Large intestine (tissue), 3 donors: ENCODE results near the gene TPMT. TPM values are rescaled to one million over a fixed set of nuclear protein-coding genes. Genes with fewer than 3 reads are reported as not detected.

Source experiments
- DNase-seq, 2 donors: peaks; one replicate each; pipeline versions ENCODE4 v3.0.0 to v3.0.0-alpha.2; 2013
- H3K27ac ChIP-seq: one replicate; pipeline ENCODE4 v1.5.1; 2013; ENCODE audit warnings: low read length
- H3K27me3 ChIP-seq: 2 replicates; pipeline ENCODE4 v1.6.1; 2013; ENCODE audit warnings: low read length; ENCODE audit not compliant: control insufficient read depth, insufficient read depth
- H3K36me3 ChIP-seq: 2 replicates; pipeline ENCODE4 v1.6.1; 2013; ENCODE audit warnings: low read length; ENCODE audit not compliant: control insufficient read depth, insufficient read depth
- H3K4me1 ChIP-seq: one replicate; pipeline ENCODE4 v1.6.1; 2013; ENCODE audit warnings: low read length; ENCODE audit not compliant: control insufficient read depth, insufficient read depth
- H3K4me3 ChIP-seq: one replicate; pipeline ENCODE4 v1.5.1; 2013; ENCODE audit warnings: low read length
- H3K9me3 ChIP-seq: one replicate; pipeline ENCODE4 v1.6.1; 2013; ENCODE audit warnings: mild to moderate bottlenecking, low read depth, low read length, moderate library complexity; ENCODE audit not compliant: control insufficient read depth
- WGBS: methylation state at CpG from one replicate; pipeline ENCODE4 v1.1.5; 2013; ENCODE audit warnings: low lambda C conversion rate; ENCODE audit not compliant: insufficient coverage; 5-methylcytosine and 5-hydroxymethylcytosine counted together
- polyA plus RNA-seq: library from polyadenylated mRNA; unstranded; fragments of 120-200 nt; gene quantifications from one replicate; pipeline ENCODE4 v1.2.1, GENCODE V29; 2013

TPMT gene
- polyA plus RNA-seq, 1 donor, result 20.7 TPM

GRCh38 chr6:18096423-18096822 lies 58.5 kb downstream of the TPMT start:
- DNase-seq, result no peak
- Histone ChIP-seq H3K27ac (no peak overlapping the region), H3K4me1 (no peaks in the 10 kb centered on the region), H3K9me3 (no peaks in the 10 kb centered on the region), H3K36me3 (no peaks in the 10 kb centered on the region), H3K27me3 (no peaks in the 10 kb centered on the region), H3K4me3 (no peak overlapping the region)
- 60% methylated on average over 1 of the region's 3 CpGs for WGBS

- no peak overlapping the region for H3K27ac ChIP-seq
- no peak for DNase-seq
Observed at GRCh38 chr6:18091382-18091781, 63.5 kb downstream of the TPMT start.

GRCh38 chr6:18090349-18090786 lies 64.5 kb downstream of the TPMT start:
- WGBS, result no CpG with 5 or more reads among the region's 1 CpG
- H3K9me3 ChIP-seq, result peaks cover 4% of the 10 kb centered on the region
- H3K4me3 ChIP-seq, result no peak overlapping the region
- no peaks in the 10 kb centered on the region for H3K36me3 ChIP-seq
- no peaks in the 10 kb centered on the region for H3K4me1 ChIP-seq
- DNase-seq, result no peak
- no peaks in the 10 kb centered on the region for H3K27me3 ChIP-seq
- no peak overlapping the region for H3K27ac ChIP-seq

More at GRCh38 chr6:18091382-18091781, 63.5 kb downstream of the TPMT start:
- H3K9me3 ChIP-seq, result peaks cover 4% of the 10 kb centered on the region
- WGBS, result no CpG with 5 or more reads among the region's 1 CpG
- H3K4me1 ChIP-seq, result no peaks in the 10 kb centered on the region
- H3K27me3 ChIP-seq, result no peaks in the 10 kb centered on the region
- no peaks in the 10 kb centered on the region for H3K36me3 ChIP-seq
- no peak overlapping the region for H3K4me3 ChIP-seq

- Histone ChIP-seq H3K27ac (no peak overlapping the region), H3K36me3 (no peaks in the 10 kb centered on the region), H3K4me1 (no peaks in the 10 kb centered on the region), H3K27me3 (no peaks in the 10 kb centered on the region), H3K4me3 (no peak overlapping the region), H3K9me3 (peaks cover 4% of the 10 kb centered on the region)
- no peak for DNase-seq
- 80% methylated on average over 1 of the region's 5 CpGs for WGBS
Observed at GRCh38 chr6:18088419-18089296, 66.2 kb downstream of the TPMT start.

- Histone ChIP-seq H3K27ac (no peak overlapping the region), H3K27me3 (no peaks in the 10 kb centered on the region), H3K36me3 (no peaks in the 10 kb centered on the region), H3K4me1 (no peaks in the 10 kb centered on the region), H3K4me3 (no peak overlapping the region), H3K9me3 (peaks cover 4% of the 10 kb centered on the region)
- no CpG with 5 or more reads among the region's 5 CpGs for WGBS
- DNase-seq, result no peak
Observed at GRCh38 chr6:18087396-18088165, 67.3 kb downstream of the TPMT start.

GRCh38 chr6:18081025-18081668 lies 73.7 kb downstream of the TPMT start:
- no peaks in the 10 kb centered on the region for H3K4me1 ChIP-seq
- no peak overlapping the region for H3K27ac ChIP-seq
- H3K36me3 ChIP-seq, result no peaks in the 10 kb centered on the region
- H3K4me3 ChIP-seq, result no peak overlapping the region
- WGBS, result 90% methylated on average over 4 of the region's 11 CpGs
- no peaks in the 10 kb centered on the region for H3K27me3 ChIP-seq
- H3K9me3 ChIP-seq, result no peaks in the 10 kb centered on the region
- no peak for DNase-seq

- DNase-seq, result no peak
- H3K9me3 ChIP-seq, result no peaks in the 10 kb centered on the region
- 100% methylated on average over 1 of the region's 4 CpGs for WGBS
- H3K4me3 ChIP-seq, result no peak overlapping the region
- H3K4me1 ChIP-seq, result no peaks in the 10 kb centered on the region
- no peak overlapping the region for H3K27ac ChIP-seq
- no peaks in the 10 kb centered on the region for H3K27me3 ChIP-seq
- no peaks in the 10 kb centered on the region for H3K36me3 ChIP-seq
Observed at GRCh38 chr6:18080544-18080943, 74.3 kb downstream of the TPMT start.

GRCh38 chr6:18078866-18079265 lies 76.0 kb downstream of the TPMT start:
- H3K27ac ChIP-seq, result no peak overlapping the region
- no peaks in the 10 kb centered on the region for H3K36me3 ChIP-seq
- H3K9me3 ChIP-seq, result no peaks in the 10 kb centered on the region
- DNase-seq, result no peak
- no peaks in the 10 kb centered on the region for H3K4me1 ChIP-seq
- WGBS, result no CpG with 5 or more reads among the region's 3 CpGs
- no peak overlapping the region for H3K4me3 ChIP-seq
- H3K27me3 ChIP-seq, result no peaks in the 10 kb centered on the region
